MM.1S (cell line): ENCODE results near the gene PIK3C2G.

Experiments
- CTCF ChIP-seq: fragments of 300-600 bp; sonication (generic); IDR thresholded peaks from 2 replicates; pipeline ENCODE4 v1.5.1; 2016; ENCODE audit warnings: antibody characterized with exemption, low read length, mixed read lengths
- EZH2phosphoT487 ChIP-seq: fragments of 300-600 bp; sonication (generic); IDR thresholded peaks from 2 replicates; pipeline ENCODE4 v1.6.1; 2018; ENCODE audit warnings: antibody characterized with exemption, low read length

- no peak for TF ChIP-seq CTCF
- TF ChIP-seq EZH2phosphoT487, result no peak
Observed at GRCh38 chr12:18323159-18323558, 61.8 kb downstream of the PIK3C2G start.
